PC-9 (cell line): Measurements from ENCODE around the gene NDUFC1.

Experiments
- EZH2 ChIP-seq: fragments of 200-600 bp; sonication (generic); IDR thresholded peaks from 2 replicates; pipeline ENCODE4 v1.8.0; 2017; ENCODE audit warnings: antibody characterized with exemption, low read depth
- TF ChIP-seq, protein P1 (sequence below): fragments of 200-600 bp; sonication (generic); conservative IDR thresholded peaks from 2 replicates; pipeline ENCODE4 v1.6.1; 2017; ENCODE audit warnings: mixed run types, antibody characterized with exemption, mild to moderate bottlenecking, moderate library complexity

DNA sequence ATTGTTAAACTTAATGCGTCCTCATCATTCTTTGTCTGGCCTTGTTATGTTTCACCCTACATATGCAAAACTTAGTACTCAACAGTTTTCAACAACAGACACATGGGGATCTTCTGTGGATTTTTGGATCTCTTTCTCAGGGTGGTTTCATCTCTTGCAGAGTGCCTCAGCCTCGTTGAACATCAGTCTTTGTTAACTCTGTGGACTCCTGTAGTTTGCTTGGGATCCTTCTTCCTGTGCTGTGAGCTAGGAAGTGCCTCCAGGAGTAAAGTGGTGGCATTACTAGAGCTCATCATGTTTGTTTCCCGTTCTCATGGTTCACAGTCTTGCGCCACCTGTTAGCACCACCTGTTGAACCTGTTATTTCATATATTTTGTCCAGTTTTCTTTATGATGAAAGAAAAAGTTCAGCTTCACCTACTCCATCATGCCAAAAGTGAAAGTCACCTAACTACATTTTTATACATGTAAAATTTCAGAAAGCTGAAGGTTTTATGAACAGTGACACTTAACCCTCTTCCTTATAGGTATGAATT lies 27.5 kb upstream of the NDUFC1 start:
- TF ChIP-seq, protein P1, sequence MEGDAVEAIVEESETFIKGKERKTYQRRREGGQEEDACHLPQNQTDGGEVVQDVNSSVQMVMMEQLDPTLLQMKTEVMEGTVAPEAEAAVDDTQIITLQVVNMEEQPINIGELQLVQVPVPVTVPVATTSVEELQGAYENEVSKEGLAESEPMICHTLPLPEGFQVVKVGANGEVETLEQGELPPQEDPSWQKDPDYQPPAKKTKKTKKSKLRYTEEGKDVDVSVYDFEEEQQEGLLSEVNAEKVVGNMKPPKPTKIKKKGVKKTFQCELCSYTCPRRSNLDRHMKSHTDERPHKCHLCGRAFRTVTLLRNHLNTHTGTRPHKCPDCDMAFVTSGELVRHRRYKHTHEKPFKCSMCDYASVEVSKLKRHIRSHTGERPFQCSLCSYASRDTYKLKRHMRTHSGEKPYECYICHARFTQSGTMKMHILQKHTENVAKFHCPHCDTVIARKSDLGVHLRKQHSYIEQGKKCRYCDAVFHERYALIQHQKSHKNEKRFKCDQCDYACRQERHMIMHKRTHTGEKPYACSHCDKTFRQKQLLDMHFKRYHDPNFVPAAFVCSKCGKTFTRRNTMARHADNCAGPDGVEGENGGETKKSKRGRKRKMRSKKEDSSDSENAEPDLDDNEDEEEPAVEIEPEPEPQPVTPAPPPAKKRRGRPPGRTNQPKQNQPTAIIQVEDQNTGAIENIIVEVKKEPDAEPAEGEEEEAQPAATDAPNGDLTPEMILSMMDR, result no peak
- no peak for TF ChIP-seq EZH2
